HG03354 (cell line): Measurements from ENCODE around the gene ZNF208.
"Not testable (repeated sequence)": the region's sequence is repeated elsewhere in the genome, so short reads cannot be mapped to it uniquely, and the experiment has no call there.

Experiments
- ATAC-seq: cut with Tn5 transposase; IDR thresholded peaks from one replicate; pipeline ENCODE4 v1.9.1; 2021; ENCODE audit warnings: mild to moderate bottlenecking; ENCODE audit not compliant: unreplicated experiment, poor library complexity, severe bottlenecking

ZNF208 gene

DNA sequence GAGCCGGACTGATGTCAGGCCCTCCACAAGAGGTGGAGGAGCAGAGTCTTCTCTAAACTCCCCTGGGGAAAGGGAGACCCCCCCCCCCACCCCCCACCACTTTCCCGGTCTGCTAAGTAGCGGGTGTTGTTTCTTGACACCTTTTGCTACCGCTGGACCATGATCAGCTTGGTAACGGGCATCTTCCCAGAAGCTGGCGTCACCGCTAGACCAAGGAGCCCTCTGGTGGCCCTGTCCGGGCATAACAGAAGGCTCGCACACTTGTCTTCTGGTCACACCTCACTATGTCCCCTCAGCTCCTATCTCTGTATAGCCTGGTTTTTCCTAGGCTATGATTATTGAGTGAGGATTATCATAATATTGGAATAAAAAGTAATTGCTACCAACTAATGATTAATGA is 120.7 kb downstream of the ZNF208 start:
- not testable (repeated sequence) for ATAC-seq

DNA sequence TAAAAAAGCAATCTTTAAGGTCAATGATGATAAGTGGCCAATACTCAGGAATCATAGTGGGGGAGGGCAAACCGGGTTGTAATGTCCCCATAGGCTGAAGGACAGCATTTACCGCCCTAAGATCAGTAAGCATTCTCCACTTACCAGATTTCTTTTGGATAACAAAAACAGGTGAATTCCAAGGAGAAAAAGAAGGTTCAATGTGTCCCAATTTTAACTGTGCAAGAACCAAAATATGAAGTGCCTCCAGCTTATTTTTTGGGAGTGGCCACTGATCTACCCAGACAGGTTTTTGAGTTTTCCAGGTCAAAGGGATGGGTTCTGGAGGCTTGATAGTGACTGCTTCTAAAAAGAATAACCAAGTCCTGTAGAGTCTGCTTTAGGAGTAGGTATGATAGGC is 125.2 kb downstream of the ZNF208 start:
- not testable (repeated sequence) for ATAC-seq

DNA sequence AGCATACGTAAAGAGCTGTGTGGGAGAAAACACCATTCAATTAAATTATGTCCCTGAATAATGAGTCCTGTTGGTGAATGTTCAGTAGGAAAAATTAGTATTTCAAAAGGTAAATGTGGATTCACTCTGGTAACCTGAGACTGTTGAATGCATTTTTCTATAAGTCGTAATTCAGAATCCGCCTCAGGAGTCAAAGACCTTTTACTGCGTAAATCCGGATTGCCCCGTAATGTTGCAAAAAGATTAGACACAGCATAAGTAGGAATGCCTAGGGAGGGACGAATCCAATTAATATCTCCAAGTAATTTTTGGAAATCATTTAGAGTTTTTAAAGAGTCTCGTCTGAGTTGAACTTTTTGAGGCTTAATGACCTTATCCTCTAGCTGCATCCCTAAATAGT is 126.0 kb downstream of the ZNF208 start:
- not testable (repeated sequence) for ATAC-seq

DNA sequence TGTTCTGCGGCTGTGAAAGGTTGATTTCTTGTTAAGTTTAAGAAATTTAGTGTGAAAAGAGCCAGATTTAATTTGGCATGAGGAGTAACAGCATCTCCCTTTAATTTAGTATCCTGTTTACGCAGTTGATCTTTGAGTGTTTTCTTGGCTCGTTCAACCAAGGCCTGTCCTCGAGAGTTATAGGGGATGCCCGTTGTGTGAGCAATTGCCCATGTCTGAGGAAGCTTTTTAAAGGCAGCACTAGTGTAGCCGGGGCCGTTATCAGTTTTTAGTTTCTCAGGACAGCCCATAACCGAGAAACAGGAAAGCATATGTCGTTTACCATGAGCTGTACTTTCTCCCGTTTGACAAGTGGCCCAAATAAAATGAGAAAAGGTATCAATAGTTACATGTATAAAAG is 127.2 kb downstream of the ZNF208 start:
- no peak for ATAC-seq
